HG03354 (cell line): ENCODE results near the gene ZBTB25.
A peak's percentile ranks its signal among the peaks of the same experiment; 100 is the strongest.

Experiments
- ATAC-seq: cut with Tn5 transposase; IDR thresholded peaks from one replicate; pipeline ENCODE4 v1.9.1; 2021; ENCODE audit warnings: mild to moderate bottlenecking; ENCODE audit not compliant: unreplicated experiment, poor library complexity, severe bottlenecking

The ZBTB25 gene

DNA sequence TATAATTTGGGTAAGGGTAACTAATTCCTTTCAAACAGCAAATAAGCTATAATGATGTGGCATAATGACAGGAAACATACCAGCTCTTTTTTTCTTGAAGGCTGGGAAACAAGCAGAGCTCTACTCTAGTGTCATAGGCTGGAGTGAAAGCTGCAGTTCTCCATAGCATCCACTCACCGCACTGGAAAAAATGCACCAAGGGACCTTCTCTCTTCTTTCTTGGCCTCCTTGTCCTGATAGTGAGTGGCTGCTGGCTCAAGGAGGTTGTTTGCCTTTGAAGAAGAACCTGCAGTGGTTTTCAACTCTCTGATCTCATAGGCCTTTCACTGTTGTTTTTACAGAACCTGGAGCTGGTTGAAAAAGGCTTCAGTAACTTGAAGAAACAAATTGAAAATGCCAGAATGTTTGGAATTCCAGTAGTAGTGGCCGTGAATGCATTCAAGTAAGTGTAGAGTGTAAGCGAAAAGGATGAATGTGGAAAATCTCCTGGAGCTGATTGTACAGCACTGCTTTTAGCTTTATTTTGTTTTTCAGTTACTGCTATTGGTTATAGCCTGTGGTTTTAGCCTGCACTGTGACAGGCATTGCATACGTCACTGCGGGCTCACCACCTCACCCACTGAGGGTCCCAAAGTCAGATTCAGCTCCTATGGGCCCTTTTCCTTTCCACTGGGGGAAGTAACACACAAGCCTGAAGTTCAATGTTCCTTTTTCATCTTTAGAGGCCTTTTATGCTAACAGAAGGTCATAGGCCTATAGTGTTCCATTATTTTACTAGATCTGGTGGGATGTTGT lies 55.6 kb downstream of the ZBTB25 start:
- ATAC-seq: no peak

DNA sequence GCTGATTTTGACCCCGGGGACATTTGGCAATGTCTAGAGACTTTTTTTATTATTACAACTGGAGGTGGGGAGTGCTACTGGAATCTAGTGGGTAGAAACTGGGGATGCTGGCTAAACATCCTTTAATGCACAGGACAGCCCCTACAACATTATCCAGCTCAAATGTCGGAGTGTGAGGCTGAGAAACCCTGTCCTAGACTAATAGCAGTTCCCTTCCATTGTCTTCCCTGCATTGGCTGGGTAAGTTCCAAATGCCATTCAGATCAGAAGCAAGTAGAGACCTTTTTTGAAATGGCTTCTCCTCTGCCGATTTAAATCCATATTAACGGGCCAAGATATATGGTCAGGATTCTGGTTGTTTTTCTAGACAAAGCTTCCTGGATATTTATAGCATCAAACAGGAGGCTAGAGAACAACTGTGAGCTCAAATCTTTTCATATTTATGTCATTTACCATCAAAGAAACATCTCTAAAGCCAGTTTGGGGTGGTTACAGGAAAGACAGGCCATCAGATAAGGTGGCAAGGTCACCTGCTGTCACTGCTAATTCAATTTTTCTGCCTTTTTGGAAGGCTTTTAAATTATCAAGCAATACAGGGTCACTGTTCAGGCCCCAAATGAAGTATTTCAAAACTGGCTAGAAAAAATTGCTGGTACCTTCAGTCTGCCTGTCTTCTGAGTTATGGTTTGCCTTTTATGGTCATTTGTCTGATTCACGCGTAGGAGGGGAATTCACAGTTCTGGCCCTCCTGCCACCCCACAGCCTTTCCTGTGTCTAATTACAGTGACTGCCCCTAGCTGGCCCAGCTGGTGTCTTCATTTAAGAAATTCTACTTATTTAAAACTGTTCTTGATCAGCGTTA lies 58.4 kb downstream of the ZBTB25 start:
- peak; percentile 98 for ATAC-seq

- no peak for ATAC-seq
Measured at GRCh38 chr14:64444140-64444539, 59.5 kb downstream of the ZBTB25 start.

- ATAC-seq: no peak
Measured at GRCh38 chr14:64442300-64442988, 61.2 kb downstream of the ZBTB25 start.

- ATAC-seq: no peak
Measured at GRCh38 chr14:64440494-64440893, 63.1 kb downstream of the ZBTB25 start.

- no peak for ATAC-seq
Measured at GRCh38 chr14:64439141-64439540, 64.5 kb downstream of the ZBTB25 start.

- ATAC-seq: no peak
Measured at GRCh38 chr14:64438181-64438841, 65.3 kb downstream of the ZBTB25 start.

DNA sequence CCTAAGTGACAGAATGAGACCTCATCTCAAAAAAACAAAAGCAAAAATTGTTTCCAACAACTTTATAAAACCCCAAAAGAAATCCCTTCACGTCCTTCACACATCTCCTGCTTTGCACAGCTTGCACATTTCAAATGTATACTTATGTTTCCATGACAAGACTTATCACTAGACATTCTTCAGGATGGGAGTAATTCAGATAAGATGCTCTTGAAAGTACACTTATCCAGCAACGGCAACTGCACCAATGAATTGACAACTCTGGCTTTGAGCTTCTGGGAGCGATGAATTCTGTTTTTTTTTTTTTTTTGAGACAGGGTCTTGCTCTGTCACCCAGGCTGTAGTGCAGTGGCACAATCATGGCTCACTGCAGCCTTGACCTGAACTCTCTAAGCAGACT lies 69.1 kb downstream of the ZBTB25 start:
- no peak for ATAC-seq

GRCh38 chr14:64423987-64424386 lies 79.7 kb downstream of the ZBTB25 start:
- no peak for ATAC-seq

GRCh38 chr14:64422756-64423155 lies 80.9 kb downstream of the ZBTB25 start:
- ATAC-seq: no peak

GRCh38 chr14:64422005-64422404 lies 81.6 kb downstream of the ZBTB25 start:
- no peak for ATAC-seq

- no peak for ATAC-seq
Measured at GRCh38 chr14:64421166-64421565, 82.5 kb downstream of the ZBTB25 start.

- no peak for ATAC-seq
Measured at GRCh38 chr14:64419003-64419402, 84.6 kb downstream of the ZBTB25 start.

DNA sequence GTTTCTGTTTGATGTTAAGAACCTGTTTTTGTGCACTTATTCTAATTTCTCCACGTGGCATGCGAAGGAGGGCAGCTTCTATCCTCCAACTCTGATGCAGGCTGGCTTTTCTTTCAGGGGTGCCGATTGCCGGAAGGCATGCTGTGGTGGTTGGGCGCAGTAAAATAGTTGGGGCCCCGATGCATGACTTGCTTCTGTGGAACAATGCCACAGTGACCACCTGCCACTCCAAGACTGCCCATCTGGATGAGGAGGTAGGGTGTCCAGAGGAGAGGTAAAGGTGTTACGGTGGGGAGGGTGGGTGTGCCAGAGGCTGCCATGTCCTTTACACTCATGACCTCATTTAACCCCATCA lies 85.9 kb downstream of the ZBTB25 start:
- no peak for ATAC-seq

DNA sequence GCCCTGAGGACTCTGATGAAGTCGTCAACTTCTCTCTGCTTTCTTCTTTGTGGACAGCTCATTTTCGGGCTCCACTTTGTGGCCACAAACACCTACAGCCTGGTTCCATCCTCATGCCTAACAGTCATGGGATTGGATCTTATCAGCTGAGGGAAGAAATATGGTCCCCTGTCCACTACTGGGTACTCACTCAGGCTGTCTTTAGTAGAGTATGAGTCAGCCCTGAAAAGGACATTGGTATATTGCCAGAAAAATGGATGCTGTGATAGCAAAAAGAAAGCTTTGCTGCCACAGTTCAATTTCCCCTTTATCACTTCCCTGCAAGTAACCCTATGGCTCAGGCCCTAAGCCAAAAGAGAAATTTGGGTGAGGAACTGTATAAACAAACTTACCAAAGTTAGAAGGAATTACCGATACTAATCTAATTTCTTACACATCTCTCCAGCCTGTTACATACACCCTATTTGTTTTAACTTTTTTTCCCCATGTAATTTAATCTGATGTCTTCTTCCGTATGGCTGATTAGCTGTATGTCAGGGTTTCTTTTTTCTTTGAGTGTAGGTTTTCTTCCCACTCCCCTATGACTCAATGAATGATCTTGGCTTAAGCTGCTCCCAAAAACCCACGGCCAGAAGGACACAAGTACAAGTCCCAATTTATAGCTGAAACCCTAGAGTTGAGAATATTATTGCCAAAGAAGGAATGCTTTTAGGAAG lies 86.4 kb downstream of the ZBTB25 start:
- no peak for ATAC-seq

DNA sequence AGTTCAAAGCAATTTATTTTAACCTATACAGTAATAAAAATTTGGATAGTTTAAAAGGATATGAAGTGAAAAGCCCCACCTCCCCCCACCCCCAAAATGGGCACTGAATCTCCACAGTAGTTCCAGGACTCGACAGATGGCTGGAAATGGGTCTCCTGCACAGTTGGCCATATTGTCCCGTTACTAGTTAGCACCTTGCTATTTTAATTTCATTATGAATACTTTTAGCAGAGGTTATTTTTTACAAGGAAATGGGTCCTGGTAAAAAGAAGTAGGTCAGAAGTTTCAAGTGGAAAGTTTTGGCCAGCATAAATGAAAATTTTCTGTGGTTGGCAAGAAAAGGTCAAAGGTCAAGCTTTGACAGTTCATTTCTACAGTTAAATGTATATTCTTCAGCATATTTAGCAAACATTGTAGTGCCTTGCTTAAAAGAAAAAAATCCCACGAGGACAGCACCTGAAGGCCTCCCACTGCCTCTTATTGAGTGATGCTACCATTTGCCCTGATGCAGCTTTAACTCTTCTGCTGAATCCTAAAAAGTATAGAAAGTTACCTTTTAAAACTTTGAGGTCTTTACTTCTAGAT lies 87.2 kb downstream of the ZBTB25 start:
- ATAC-seq: no peak

DNA sequence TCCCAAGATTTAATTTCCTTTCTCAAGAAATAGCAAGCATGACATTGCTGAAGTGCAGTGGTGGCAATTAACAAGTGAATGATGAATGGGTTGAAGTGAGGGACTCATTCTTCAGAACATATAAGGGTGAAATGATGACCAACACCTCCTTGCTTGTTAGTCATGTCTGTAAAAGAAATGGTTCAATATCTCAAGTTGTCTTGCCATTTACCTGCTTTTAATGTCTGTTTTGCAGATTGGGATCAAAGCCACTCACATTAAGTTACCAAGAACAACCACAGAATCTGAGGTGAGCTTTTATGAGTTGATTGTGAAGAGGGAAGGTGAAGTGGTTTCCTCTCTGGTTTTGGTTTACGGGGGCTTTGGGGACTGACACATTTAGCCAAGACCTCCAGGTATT lies 91.4 kb downstream of the ZBTB25 start:
- no peak for ATAC-seq

GRCh38 chr14:64411001-64411400 lies 92.6 kb downstream of the ZBTB25 start:
- no peak for ATAC-seq
